Skeletal muscle satellite cell (primary cell): ENCODE results near the gene MARK4.
"Not testable (repeated sequence)": the region's sequence is repeated elsewhere in the genome, so short reads cannot be mapped to it uniquely, and the experiment has no call there.

Source experiments
- H3K27me3 ChIP-seq: 2 replicates; pipeline ENCODE4 v1.7.0; 2013; ENCODE audit warnings: low read length; ENCODE audit not compliant: control insufficient read depth, insufficient read depth
- H3K36me3 ChIP-seq: 2 replicates; pipeline ENCODE4 v1.7.0; 2013; ENCODE audit warnings: mild to moderate bottlenecking, control low read depth, low read length; ENCODE audit not compliant: insufficient read depth
- H3K4me1 ChIP-seq: 2 replicates; pipeline ENCODE4 v1.7.0; 2013; ENCODE audit warnings: low read length; ENCODE audit not compliant: control insufficient read depth, insufficient read depth
- H3K4me2 ChIP-seq: 2 replicates; pipeline ENCODE4 v1.7.0; 2013; ENCODE audit warnings: mild to moderate bottlenecking, low read length
- H3K4me3 ChIP-seq: 2 replicates; pipeline ENCODE4 v1.7.0; 2013; ENCODE audit warnings: low read length
- H3K9ac ChIP-seq: 2 replicates; pipeline ENCODE4 v1.7.0; 2013; ENCODE audit warnings: mild to moderate bottlenecking, low read depth, low read length, moderate library complexity
- H3K9me3 ChIP-seq: replicated peaks from 2 replicates; pipeline ENCODE4 v1.7.0; 2013; ENCODE audit warnings: mild to moderate bottlenecking, control low read depth, low read length

MARK4 gene

GRCh38 chr19:45311621-45312020 lies 60.5 kb downstream of the MARK4 start:
- Histone ChIP-seq H3K36me3 (no peaks in the 10 kb centered on the region), H3K4me2 (no peak overlapping the region), H3K27me3 (peaks cover 24% of the 10 kb centered on the region), H3K4me1 (no peaks in the 10 kb centered on the region), H3K4me3 (no peak overlapping the region), H3K9me3 (no peaks in the 10 kb centered on the region), H3K9ac (no peak overlapping the region)

DNA sequence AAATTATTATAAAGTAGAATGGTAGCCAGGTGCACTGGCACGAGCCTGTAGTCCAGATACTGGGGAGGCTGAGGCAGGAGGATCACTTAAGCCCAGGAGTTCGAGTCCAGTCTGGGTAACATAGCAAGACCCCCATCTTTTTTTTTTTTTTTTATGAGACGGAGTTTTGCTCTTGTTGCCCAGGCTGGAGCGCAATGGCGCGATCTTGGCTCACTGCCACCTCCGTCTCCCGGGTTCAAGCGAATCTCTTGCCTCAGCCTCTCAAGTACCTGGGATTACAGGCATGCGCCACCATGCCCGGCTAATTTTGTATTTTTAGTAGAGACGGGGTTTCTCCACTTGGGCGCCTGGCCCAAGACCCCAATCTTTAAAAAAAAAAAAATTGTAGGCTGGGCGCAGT lies 61.2 kb downstream of the MARK4 start:
- H3K4me3 ChIP-seq, H3K9me3 ChIP-seq, H3K36me3 ChIP-seq, H3K9ac ChIP-seq, H3K4me2 ChIP-seq, H3K4me1 ChIP-seq: not testable (repeated sequence)
- H3K27me3 ChIP-seq = peaks cover 27% of the 10 kb centered on the region

DNA sequence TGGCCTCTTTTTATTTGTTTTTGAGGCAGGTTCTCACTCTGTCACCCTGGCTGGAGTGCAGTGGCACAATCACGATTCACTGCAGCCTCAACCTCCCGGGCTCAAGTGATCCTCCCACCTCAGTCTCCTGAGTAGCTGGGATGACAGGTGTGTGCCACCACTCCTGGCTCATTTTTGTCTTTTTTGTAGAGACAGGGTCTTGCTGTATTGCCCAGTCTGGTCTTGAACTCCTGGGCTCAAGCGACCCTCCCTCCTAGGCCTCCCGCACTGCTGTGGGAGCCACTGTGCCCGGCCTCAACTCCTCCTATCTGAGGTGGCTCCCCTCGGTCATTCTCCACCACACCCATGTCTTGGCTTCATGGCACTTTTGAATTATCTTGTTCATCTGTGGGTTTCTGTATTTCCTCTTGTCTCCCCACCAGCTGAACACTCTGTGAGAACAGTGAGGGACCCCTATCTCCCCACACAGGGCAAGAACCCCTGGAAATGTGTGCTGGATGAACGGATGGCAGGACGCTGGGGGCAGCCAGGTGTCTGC lies 63.7 kb downstream of the MARK4 start:
- Histone ChIP-seq H3K4me2 (no peak overlapping the region), H3K4me1 (no peaks in the 10 kb centered on the region), H3K36me3 (no peaks in the 10 kb centered on the region), H3K4me3 (no peak overlapping the region), H3K27me3 (peaks cover 37% of the 10 kb centered on the region), H3K9me3 (no peaks in the 10 kb centered on the region), H3K9ac (no peak overlapping the region)

GRCh38 chr19:45315304-45315703 lies 64.2 kb downstream of the MARK4 start:
- Histone ChIP-seq H3K4me1 (no peaks in the 10 kb centered on the region), H3K4me3 (no peak overlapping the region), H3K9ac (no peak overlapping the region), H3K4me2 (no peak overlapping the region), H3K27me3 (peaks cover 37% of the 10 kb centered on the region), H3K9me3 (no peaks in the 10 kb centered on the region), H3K36me3 (no peaks in the 10 kb centered on the region)

DNA sequence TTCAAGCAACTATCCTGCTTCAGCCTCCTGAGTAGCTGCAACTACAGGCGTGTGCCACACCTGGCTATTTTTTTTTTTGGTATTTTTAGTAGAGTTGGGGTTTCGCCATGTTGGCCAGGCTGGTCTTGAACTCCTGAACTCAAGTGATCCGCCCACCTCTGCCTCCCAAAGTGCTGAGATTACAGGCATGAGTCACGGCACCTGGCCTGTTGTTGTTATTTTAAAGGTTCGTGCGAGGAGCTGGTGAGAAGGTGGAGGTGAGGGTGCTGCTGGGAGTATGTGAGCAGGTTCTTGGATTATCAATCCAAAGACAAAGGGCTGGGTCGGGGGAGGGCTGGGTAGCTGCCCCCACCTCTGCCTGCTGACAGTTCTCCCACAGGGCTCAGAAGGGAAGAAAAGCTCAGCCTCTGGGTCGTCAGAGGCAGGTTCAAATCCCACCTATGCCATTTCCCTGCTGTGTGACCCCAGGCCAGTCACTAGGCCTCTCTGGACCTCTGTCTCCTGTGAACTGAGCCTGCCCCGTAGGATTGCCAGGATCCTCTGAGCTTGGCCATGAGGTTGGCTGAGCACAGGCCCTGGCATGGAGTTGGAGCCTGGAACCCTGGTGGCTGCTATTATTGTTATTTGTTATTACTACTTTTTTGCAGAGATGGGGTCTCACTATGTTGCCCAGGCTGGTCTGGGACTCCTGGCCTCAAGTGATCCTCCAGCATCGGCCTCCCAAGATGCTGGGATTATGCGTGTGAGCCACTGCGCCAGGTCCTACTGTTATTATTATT lies 70.1 kb downstream of the MARK4 start:
- no peak overlapping the region for H3K9ac ChIP-seq
- H3K4me1 ChIP-seq = no peaks in the 10 kb centered on the region
- H3K36me3 ChIP-seq = no peaks in the 10 kb centered on the region
- H3K4me3 ChIP-seq = no peak overlapping the region
- H3K27me3 ChIP-seq = peaks cover 38% of the 10 kb centered on the region
- H3K4me2 ChIP-seq = no peak overlapping the region
- H3K9me3 ChIP-seq = no peaks in the 10 kb centered on the region

GRCh38 chr19:45321848-45322247 lies 70.8 kb downstream of the MARK4 start:
- Histone ChIP-seq H3K27me3 (peaks cover 31% of the 10 kb centered on the region), H3K9me3 (no peaks in the 10 kb centered on the region), H3K4me1 (no peaks in the 10 kb centered on the region), H3K9ac (no peak overlapping the region), H3K4me3 (no peak overlapping the region), H3K36me3 (no peaks in the 10 kb centered on the region), H3K4me2 (no peak overlapping the region)

- Histone ChIP-seq H3K9ac (no peak overlapping the region), H3K4me3 (no peak overlapping the region), H3K9me3 (no peaks in the 10 kb centered on the region), H3K27me3 (peaks cover 31% of the 10 kb centered on the region), H3K4me2 (no peak overlapping the region), H3K4me1 (no peaks in the 10 kb centered on the region), H3K36me3 (no peaks in the 10 kb centered on the region)
Measured at GRCh38 chr19:45322311-45322710, 71.2 kb downstream of the MARK4 start.

- Histone ChIP-seq H3K36me3 (no peaks in the 10 kb centered on the region), H3K9me3 (no peaks in the 10 kb centered on the region), H3K4me2 (peak within 1 kb of the TSS; percentile 37), H3K9ac (no peak within 1 kb of the TSS), H3K27me3 (peaks cover 31% of the 10 kb centered on the region), H3K4me1 (no peaks in the 10 kb centered on the region), H3K4me3 (no peak within 1 kb of the TSS)
Measured at GRCh38 chr19:45322744-45323281, 71.7 kb downstream of the MARK4 start, which contains the start of gene CKM. CKM (minus strand) TSS chr19:45322875; CDS start chr19:45319713, 3,162 bp downstream.

- H3K4me3 ChIP-seq = no peak overlapping the region
- no peak overlapping the region for H3K9ac ChIP-seq
- H3K9me3 ChIP-seq = no peaks in the 10 kb centered on the region
- peaks cover 28% of the 10 kb centered on the region for H3K27me3 ChIP-seq
- no peaks in the 10 kb centered on the region for H3K4me1 ChIP-seq
- H3K4me2 ChIP-seq = peak overlapping the region; percentile 37
- no peaks in the 10 kb centered on the region for H3K36me3 ChIP-seq
Measured at GRCh38 chr19:45323671-45324081, 72.6 kb downstream of the MARK4 start.

DNA sequence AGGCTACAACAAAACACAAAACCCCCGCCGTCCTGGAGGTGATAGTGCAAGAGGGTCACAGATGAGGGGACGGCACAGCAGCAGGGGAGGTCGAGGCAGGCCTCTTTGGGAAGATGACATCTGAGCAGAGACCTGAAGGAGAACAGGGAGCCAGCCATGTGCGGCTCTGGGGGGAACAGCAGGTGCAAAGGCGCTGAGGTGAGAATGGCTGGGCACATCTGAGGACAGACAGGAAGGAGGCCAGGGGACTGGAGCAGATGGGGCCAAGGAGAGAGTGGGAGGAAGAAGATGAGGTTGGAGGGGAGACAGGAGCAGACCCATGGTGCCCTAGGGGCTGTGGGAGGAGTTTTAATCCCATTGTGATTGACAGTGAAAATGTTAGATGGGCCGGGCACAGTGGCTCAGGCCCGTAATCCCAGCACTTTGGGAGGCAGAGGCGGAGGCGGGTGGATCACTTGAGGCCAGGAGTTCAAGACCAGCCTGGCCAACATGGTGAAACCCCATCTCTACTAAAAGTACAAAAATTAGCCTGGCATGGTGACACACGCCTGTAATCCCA lies 73.4 kb downstream of the MARK4 start:
- Histone ChIP-seq H3K9ac (no peak overlapping the region), H3K4me1 (no peaks in the 10 kb centered on the region), H3K4me2 (no peak overlapping the region), H3K36me3 (no peaks in the 10 kb centered on the region), H3K27me3 (peaks cover 22% of the 10 kb centered on the region), H3K4me3 (no peak overlapping the region), H3K9me3 (no peaks in the 10 kb centered on the region)

DNA sequence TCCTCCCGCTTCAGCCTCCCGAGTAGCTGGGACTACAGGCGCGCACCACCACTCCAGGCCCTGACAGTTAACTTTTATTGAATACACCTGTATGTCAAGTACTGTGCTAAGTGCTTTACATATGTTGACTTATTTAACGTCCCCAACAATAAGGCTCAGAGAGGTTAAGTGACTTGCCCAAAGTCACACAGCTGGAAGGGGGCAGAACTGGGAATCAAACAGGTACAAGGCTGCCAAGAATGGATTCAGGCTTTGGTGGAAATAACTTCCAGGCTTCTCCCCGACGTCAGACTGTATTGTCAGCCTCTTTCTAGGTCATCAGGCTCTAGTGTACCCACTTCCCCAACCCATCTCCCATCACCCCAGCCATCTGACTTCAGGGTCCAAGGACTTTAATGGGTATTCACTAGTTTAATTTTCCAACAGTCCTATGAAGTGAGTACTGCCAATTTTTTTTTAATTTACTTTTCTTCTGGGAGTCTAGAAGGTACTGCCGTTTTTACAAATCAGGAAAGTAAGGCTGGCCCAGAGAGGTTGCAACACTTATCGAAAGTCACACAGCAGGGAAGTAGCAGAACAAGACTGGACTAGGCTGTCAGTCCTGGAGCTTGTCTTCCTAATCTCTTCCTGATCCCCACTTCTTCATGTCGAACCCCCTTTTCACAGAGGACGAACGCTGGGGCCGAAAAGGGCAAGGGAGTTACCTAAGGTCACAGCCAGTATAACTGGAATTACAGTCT lies 76.5 kb downstream of the MARK4 start:
- no peak overlapping the region for H3K4me2 ChIP-seq
- H3K4me1 ChIP-seq = no peaks in the 10 kb centered on the region
- no peaks in the 10 kb centered on the region for H3K9me3 ChIP-seq
- no peaks in the 10 kb centered on the region for H3K36me3 ChIP-seq
- peaks cover 16% of the 10 kb centered on the region for H3K27me3 ChIP-seq
- no peak overlapping the region for H3K4me3 ChIP-seq
- no peak overlapping the region for H3K9ac ChIP-seq
